ENCODE data around the gene TRPV3. TPM values are rescaled to one million over a fixed set of nuclear protein-coding genes. Genes with fewer than 3 reads are reported as not detected.
"Not testable (repeated sequence)": the region's sequence is repeated elsewhere in the genome, so short reads cannot be mapped to it uniquely, and the experiment has no call there.

The TRPV3 gene
- polyA plus RNA-seq, 3 donors, result 0.88 to 1.1 (median 1.1) TPM

DNA sequence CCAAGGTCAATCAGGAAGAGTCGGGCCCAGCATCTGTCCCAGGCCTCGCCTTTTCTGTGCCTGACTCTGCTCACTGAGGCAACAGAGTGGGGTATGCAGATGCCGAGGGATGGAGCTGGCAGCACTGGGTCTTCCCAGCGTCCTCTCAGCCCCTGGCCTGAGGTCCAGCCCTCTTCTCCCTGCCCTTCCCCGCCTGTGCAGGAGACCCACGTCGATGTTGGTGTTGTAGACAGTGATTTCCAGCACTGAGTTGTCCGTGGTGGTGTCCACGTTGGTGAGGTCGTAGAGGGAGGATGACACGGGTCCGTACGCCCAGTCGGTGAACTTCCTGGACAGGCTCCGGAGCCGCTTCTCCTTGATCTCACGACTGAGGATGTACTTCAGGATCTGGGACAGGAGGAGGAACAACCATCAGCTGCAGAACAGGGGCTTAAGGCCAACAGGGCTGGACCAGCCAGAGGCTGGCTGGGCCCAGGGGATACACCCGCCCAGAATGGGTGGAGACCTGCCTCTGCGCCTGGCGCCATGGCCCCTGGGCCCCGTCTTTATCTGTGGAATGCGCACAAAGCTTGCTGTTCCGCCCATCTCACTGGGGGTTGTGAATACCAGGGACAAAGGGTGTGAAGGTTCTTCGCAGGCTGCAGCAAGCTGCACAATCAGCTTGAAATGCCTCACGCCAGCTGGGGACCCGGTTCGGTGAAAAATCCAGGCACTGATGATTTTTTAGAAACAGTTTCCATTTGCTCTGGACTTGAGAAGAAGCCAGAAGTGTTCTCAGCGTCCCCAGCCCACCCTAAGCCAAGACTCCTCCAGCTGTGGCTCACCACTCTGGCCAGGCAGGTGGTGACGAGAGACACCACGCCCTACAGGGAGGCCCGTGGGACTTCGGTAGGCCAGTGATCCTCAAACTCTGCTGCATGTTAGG, 27.5 kb downstream of the TRPV3 start:
- DNase-seq (ENCODE audit: extremely low read depth in 1 of 11, low read depth in 9 of 11, low spot score in 4 of 11), result no peak

DNA sequence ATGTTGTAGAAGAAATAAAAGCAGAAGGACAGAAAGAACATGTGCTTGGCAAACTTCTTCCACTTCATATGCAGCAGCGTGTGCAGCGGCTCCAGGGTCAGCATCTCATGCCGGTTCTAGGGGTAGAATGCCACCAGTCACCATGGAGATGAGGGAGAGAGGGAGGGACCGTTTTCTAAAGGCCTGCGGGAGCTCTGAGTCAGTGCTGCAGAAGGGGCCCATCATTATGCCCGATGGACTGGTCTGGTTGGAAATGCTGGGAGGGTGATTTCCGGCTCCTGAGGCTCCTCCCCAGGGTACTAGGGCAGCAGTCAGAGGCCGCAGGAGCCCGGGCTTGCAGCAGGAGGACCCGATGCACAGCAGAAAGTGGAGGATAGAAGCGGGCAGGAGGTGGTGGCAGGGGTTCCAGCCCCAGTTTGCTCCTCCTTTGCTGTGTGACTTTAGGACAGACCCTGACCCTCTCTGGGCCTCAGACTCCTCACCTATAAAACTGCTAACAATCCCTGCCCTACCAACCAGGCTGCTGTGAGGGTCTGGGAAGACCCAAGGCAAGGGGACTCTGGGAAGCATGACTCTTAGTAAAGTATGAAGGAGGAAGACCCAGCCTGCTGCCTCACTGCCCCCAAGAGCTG, 28.6 kb downstream of the TRPV3 start:
- DNase-seq (ENCODE audit: extremely low read depth in 1 of 11, low read depth in 9 of 11, low spot score in 4 of 11), result no peak

GRCh38 chr17:3528403-3528851, 29.2 kb downstream of the TRPV3 start:
- no peak for DNase-seq (ENCODE audit: extremely low read depth in 1 of 11, low read depth in 9 of 11, low spot score in 4 of 11)

GRCh38 chr17:3527896-3528295, 29.7 kb downstream of the TRPV3 start:
- DNase-seq (ENCODE audit: extremely low read depth in 1 of 11, low read depth in 9 of 11, low spot score in 4 of 11), result no peak

GRCh38 chr17:3527468-3527867, 30.1 kb downstream of the TRPV3 start:
- no peak for DNase-seq (ENCODE audit: extremely low read depth in 1 of 11, low read depth in 9 of 11, low spot score in 4 of 11)

- DNase-seq (ENCODE audit: extremely low read depth in 1 of 11, low read depth in 9 of 11, low spot score in 4 of 11), result no peak
Observed at GRCh38 chr17:3526971-3527370, 30.6 kb downstream of the TRPV3 start.

DNA sequence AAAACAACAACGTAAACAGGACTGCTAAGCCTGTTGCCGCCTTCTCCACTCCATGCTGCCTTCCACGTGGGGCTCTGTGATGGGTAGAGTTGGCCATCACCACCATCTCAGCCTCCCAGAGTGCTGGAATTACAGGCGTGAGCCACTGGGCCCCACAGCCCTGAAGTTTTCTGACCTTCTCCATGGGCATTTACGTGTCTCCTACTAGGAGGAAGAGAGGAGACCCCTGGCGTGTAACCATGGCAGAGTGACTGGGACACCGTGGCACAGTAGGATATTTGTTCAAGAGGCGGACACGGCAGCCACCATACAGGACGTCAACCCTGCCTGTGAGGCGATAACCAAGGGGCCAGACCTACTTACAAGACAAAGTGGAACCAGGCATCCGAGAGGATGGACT, 31.1 kb downstream of the TRPV3 start:
- DNase-seq (ENCODE audit: extremely low read depth in 1 of 11, low read depth in 9 of 11, low spot score in 4 of 11), result no peak

GRCh38 chr17:3524024-3524423, 33.6 kb downstream of the TRPV3 start:
- no peak for DNase-seq (ENCODE audit: extremely low read depth in 1 of 11, low read depth in 9 of 11, low spot score in 4 of 11)

GRCh38 chr17:3519472-3519871, 38.1 kb downstream of the TRPV3 start:
- DNase-seq (ENCODE audit: extremely low read depth in 1 of 11, low read depth in 9 of 11, low spot score in 4 of 11), result not testable (repeated sequence)

DNA sequence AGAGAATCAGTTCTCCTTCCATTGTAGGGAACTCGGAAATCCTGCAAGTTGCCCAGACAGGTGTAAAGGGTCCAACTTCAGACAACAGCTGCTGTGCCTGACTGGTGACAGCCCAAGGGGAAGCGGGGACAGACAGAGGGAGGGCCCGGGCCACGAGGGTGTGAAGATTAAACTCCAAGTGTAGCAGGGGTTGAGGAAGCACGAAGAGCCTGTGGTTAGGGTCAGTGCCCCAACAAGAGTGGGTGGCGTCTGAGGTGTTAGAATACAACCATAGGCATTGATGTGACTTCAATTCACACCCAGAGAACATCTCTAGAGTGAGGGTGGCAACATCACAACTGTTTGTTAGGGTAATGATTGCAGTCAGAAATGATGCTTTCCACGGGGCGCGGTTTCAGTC, 42.7 kb downstream of the TRPV3 start:
- DNase-seq (ENCODE audit: extremely low read depth in 1 of 11, low read depth in 9 of 11, low spot score in 4 of 11), result no peak

- not testable (repeated sequence) for DNase-seq (ENCODE audit: extremely low read depth in 1 of 11, low read depth in 9 of 11, low spot score in 4 of 11)
Observed at GRCh38 chr17:3514167-3514566, 43.4 kb downstream of the TRPV3 start.

- no peak for DNase-seq (ENCODE audit: extremely low read depth in 1 of 11, low read depth in 9 of 11, low spot score in 4 of 11)
Observed at GRCh38 chr17:3513305-3514035, 44.1 kb downstream of the TRPV3 start.

- DNase-seq (ENCODE audit: extremely low read depth in 1 of 11, low read depth in 9 of 11, low spot score in 4 of 11), result no peak
Observed at GRCh38 chr17:3512505-3513171, 45.0 kb downstream of the TRPV3 start.

DNA sequence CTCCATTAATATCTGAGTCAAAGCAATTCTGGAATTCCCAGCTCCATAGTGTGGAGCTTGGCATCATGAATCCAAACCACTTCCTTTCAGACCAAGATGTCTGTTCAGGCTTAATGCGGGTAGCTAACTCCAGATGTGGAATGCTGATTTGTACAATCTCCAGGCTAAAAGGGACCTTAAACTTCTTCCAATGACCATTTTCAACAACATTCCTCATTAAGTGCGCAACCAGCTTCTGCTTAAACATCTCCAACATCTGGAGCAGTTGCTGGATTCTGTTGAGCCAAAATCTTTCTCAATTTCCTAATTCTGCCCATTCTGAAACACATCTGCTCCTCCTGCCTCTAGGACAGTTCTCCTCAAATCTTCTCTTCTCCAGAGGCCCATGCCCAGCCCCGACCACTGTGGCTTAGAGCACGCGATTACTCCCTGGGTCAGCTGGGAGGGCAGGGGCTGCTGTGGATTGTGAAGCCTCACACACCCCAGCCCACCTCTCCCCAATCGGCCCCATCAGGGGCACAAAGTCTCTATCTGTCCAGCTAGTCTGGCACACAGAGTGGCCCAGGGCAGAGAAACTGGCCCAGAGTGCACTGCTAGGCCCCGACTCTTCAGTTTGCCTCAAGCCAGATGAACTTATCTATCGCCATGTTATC, 45.6 kb downstream of the TRPV3 start:
- DNase-seq (ENCODE audit: extremely low read depth in 1 of 11, low read depth in 9 of 11, low spot score in 4 of 11), result no peak

DNA sequence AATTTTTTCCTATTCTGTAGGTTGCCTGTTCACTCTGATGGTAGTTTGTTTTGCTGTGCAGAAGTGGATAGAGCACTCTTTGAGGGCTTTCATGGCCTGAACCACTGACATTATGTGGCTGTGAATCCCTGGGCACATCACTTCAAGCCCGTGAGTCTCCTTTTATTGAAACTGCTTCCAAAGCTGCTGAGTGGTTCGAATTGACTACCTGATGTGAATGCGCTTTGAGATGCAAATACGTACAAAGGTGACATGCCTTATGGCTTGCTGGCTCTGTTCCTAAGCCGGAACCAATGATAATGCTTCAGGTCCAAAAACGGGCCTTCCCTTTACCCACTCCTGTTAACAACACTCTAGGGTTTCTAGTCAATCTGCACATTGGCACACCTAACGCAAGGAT, 47.5 kb downstream of the TRPV3 start:
- no peak for DNase-seq (ENCODE audit: extremely low read depth in 1 of 11, low read depth in 9 of 11, low spot score in 4 of 11)

- DNase-seq (ENCODE audit: extremely low read depth in 1 of 11, low read depth in 9 of 11, low spot score in 4 of 11), result no peak
Observed at GRCh38 chr17:3507869-3508268, 49.7 kb downstream of the TRPV3 start.

DNA sequence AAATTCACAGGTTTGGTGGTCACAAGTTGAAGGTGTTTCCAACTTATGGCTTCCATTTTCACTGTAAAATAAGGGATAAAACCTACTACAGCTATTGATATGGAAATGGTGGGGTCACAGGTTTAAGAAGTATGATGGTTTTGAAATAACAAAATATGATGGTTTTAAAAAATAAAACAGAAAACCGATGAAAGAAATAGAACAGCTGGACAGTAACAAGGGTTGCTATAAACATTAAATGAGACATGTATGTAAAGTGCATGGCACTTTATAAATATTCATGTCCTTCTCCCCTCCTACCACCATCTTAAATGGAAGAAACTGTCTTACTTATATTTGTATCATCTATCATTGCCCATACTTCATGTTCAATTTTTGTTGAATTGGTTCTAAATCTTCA, 50.5 kb downstream of the TRPV3 start:
- no peak for DNase-seq (ENCODE audit: extremely low read depth in 1 of 11, low read depth in 9 of 11, low spot score in 4 of 11)

DNA sequence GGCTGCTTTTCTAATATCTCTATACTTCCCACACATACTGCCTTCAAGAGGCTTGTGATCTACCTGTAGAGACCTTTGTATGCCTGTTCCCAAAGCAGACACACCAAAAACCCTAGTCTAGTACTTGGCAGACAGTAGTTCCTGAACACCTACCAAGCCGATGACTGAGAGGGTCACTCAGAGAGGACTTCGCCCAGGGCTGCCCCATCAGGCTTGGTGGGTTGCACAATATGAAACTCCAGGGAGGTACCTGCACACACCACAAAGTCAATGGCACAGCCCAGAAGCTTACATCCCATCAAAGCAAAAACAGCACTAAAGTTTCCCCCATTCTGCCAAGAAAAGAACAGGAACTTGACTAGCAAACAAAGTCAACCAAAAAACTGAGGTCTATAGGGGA, 51.6 kb downstream of the TRPV3 start:
- no peak for DNase-seq (ENCODE audit: extremely low read depth in 1 of 11, low read depth in 9 of 11, low spot score in 4 of 11)

DNA sequence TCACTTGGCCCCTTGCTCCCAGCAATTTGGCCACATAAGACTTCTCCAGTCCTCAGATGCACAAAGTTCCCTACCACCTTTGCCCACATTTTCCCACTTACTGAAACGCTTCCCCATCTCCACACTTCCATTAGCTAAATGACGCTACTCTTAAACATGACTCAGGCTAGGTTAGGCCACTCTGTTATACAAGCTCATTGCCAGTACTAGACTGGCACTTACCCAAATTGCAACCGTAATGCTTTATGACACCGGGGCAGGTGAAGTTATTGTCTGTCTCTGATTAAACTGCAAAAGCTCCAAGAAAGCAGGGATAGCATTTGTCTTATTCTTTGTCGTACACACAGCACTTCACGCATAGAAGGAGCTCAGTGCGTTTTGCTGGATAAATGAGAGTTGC, 52.6 kb downstream of the TRPV3 start:
- DNase-seq (ENCODE audit: extremely low read depth in 1 of 11, low read depth in 9 of 11, low spot score in 4 of 11), result no peak
